ENCODE data around the gene NUP42. TPM values are rescaled to one million over a fixed set of nuclear protein-coding genes. Genes with fewer than 3 reads are reported as not detected.
A peak's percentile ranks its signal among the peaks of the same experiment; 100 is the strongest.

NUP42 gene
- total RNA-seq, 1 experiment from 2014 or later, result 36.5 TPM

GRCh38 chr7:23205909-23206767, 24.3 kb downstream of the NUP42 start:
- no peak overlapping the region for H3K23ac ChIP-seq (ENCODE audit: insufficient read length, low read depth, low read length)
- peak; percentile 41 for DNase-seq
- no peak overlapping the region for H4K8ac ChIP-seq (replicated peaks; ENCODE audit: insufficient read length, low read depth, low read length)
- Mint-ChIP-seq H3K4me3 (no peak overlapping the region), H3K27ac (no peak overlapping the region), H3K9me3 (no peaks in the 10 kb centered on the region), H3K27me3 (ENCODE audit: low read depth) (no peaks in the 10 kb centered on the region), H3K4me1 (no peaks in the 10 kb centered on the region), H3K36me3 (ENCODE audit: insufficient read depth in 1 of 3, low read depth in 3 of 3) (peaks cover 9 to 16% (median 12%) of the 10 kb centered on the region in 3 experiments; a peak in 6 of 7 replicates)
- H4K5ac ChIP-seq (ENCODE audit: insufficient read length, low read depth, low read length), result no peak overlapping the region
- no peak overlapping the region for H2BK12ac ChIP-seq (ENCODE audit: insufficient read length, low read depth, low read length)
- no peaks in the 10 kb centered on the region for H4K20me1 ChIP-seq (ENCODE audit: control insufficient read depth, insufficient read depth, insufficient read length)
- H3K4me1 ChIP-seq (ENCODE audit: insufficient read depth, low read length), result no peaks in the 10 kb centered on the region
- no peak overlapping the region for H2BK5ac ChIP-seq (ENCODE audit: insufficient read length, low read length)
- no peaks in the 10 kb centered on the region for H3K79me1 ChIP-seq (ENCODE audit: insufficient read depth, low read depth, low read length, poor library complexity, severe bottlenecking)
- H3K27me3 ChIP-seq (ENCODE audit: insufficient read depth, low read length), result no peaks in the 10 kb centered on the region
- H2BK20ac ChIP-seq (ENCODE audit: low read depth, low read length, poor library complexity, severe bottlenecking), result no peak overlapping the region
- no peak for TF ChIP-seq CTCF (conservative IDR thresholded peaks at IDR 0.05)
- H3K4me2 ChIP-seq (ENCODE audit: insufficient read depth, insufficient read length, low read length), result no peak overlapping the region
- H4K91ac ChIP-seq (ENCODE audit: insufficient read length, low read depth, low read length), result no peak overlapping the region
- H3K4ac ChIP-seq (ENCODE audit: low read depth, low read length), result no peak overlapping the region
- no peak overlapping the region for H2AFZ ChIP-seq (ENCODE audit: low read length)
- H3K56ac ChIP-seq (ENCODE audit: insufficient read length, low read depth, low read length), result no peak overlapping the region
- H3K23me2 ChIP-seq (ENCODE audit: insufficient read length, low read depth, low read length, poor library complexity, severe bottlenecking), result no peaks in the 10 kb centered on the region
- H2AK5ac ChIP-seq (ENCODE audit: insufficient read length, low read length), result no peak overlapping the region
- no CpG with 5 or more reads among the region's 76 CpGs for WGBS (ENCODE audit: extremely low coverage, insufficient read length, low lambda C conversion rate)
- H3K9ac ChIP-seq (ENCODE audit: extremely low read depth, insufficient read length, low read length), result no peak overlapping the region
- H3K18ac ChIP-seq (ENCODE audit: insufficient read length, low read depth, low read length), result no peak overlapping the region
- H3K9me3 ChIP-seq (ENCODE audit: control insufficient read depth, low read depth, low read length), result no peaks in the 10 kb centered on the region
- H3K27ac ChIP-seq (ENCODE audit: insufficient read length, low read depth, low read length), result no peak overlapping the region
- no peak overlapping the region for H3K14ac ChIP-seq (ENCODE audit: insufficient read depth, low read length)
- no peak overlapping the region for H3T11ph ChIP-seq (ENCODE audit: low read length)
- no peak overlapping the region for H2BK15ac ChIP-seq (ENCODE audit: low read depth, low read length)
- no peak overlapping the region for H2BK120ac ChIP-seq (ENCODE audit: low read depth, low read length, poor library complexity, severe bottlenecking)
- no peaks in the 10 kb centered on the region for H3K79me2 ChIP-seq (ENCODE audit: insufficient read depth, low read length)
